ENCODE measurements around the gene GPR139. TPM values are rescaled to one million over a fixed set of nuclear protein-coding genes. Genes with fewer than 3 reads are reported as not detected.

The GPR139 gene
- total RNA-seq, 2 donors from 2014 or later, result not detected

DNA sequence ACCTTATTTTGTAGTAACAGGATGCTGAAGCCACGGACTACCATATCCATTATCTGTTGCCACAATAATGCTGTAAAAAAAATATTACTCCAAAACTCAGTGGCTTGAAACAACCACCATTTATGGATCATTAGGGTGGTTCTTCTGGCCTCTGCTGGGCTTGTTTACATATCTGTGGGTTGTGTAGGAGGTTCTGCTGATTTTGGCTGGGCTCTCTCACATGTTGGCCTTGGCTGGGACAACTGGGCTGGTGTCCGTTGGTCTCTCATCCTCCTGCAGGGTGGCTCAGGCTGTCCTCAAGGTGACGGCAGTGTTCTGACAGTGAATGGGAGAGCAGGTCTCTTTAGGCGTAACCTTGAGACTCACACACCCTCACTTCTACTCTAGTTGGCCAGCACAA, 76.0 kb downstream of the GPR139 start:
- ATAC-seq (no peak), DNase-seq (no peak)
- intact Hi-C loops (cut with DNase I, micrococcal nuclease), result no loop called here

DNA sequence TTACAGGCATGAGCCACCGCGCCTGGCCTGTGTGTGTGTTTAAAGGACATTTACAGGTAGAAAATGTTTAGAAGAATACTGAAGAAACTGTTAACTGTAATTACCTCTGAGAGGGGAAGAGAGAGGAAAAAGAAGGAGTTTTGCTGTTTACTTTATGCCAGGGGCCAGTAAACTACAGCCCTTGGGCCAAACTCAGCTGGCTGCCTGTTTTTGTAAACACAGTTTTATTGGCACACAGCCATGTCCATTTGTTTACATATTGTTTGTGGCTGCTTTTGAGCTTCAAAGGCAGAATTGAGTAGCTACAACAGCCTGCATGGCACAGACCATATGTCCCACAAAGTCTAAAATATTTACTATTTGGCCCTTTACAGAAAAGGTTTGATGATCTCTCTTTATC, 76.4 kb downstream of the GPR139 start:
- intact Hi-C loops (cut with DNase I, micrococcal nuclease), result no loop called here
- DNase-seq (no peak), ATAC-seq (no peak)

DNA sequence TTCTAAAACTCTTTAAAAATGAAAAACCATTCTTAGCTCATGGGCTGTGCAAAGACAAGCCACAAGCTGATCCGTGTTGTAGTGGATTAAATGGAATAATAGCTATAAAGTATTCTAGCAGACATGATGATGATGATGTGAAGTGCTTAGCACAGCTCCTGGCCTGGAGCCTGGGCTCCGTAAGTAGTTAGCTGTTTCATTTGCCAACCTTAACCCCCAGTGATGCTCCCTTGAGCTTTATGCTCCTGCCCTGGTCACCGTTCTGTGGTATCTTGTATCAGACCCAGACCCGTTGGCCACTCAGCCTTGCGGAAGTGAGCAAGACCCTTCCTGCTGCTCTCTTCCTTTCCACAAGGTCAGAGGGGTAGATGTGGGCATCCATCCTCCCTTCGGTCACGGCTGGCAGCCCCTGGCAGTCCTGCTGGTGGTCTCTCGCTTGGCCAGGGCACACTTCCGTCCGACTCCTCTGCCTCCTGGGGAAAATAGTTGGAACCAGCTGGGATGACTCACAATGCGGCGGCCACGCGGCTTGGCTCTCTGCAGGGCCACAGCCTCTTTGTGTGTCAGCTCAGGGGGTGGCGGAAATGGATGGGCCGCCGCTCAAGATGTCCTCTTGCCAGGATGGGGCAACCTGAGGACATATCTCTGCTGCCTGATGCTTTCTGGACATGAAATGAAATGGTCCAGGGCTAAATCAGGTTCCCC, 79.1 kb downstream of the GPR139 start:
- intact Hi-C loops (cut with DNase I, micrococcal nuclease), result no loop called here
- no peak for ATAC-seq
- no peak for DNase-seq

DNA sequence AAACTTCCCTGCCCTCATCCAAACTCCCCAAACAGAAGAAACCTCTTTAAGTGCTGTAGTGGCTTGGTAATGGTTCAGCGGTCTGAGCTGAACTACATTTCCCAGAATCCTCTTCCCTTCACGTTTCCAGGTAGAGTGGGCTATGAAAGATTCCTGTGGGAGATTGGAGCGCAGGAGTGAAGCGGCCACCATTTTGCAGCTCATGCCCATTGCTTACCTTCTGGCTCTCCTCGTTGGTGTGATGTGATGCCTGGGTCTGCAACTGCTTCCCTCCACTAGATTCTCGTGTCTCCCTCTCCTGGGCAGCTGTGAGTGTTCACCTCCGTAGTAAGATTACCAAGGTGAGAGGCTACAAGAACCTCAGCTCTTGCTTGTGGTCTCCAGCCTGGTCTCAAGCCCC, 82.1 kb downstream of the GPR139 start:
- intact Hi-C loops (cut with DNase I, micrococcal nuclease), result no loop called here
- DNase-seq (no peak), ATAC-seq (no peak)

DNA sequence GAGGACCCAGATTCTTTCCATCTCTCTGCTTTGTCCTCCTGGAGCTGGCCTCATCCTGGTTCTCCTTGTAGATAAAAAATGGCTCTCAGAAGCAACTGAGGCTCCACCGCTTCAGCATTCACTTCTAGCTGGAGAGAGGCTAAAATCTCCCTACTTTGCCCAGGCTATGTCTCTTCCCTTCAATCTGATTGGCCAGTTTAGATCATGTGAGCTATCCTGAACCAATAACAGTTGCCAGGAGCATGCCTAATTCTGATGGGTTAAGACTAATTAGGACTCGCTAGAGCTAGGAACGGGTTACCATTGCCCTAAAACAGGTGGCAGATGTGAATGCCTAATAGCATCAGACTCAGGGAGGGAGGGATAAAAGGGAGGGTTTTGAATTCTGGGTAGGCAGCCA, 89.6 kb downstream of the GPR139 start:
- DNase-seq (no peak), ATAC-seq (no peak)
- intact Hi-C loops (cut with DNase I, micrococcal nuclease), result loop anchor here in 1 of 2 donors (5.0 kb wide), 1 partner anchor 383 kb away; no protein-coding TSS in a partner anchor

Other genes with a start within 250 kb of the GPR139 start
- 1 to 10 TPM; 5.0 to 7.6 TPM for gene GPRC5B, start 189.0 kb downstream of the GPR139 start, total RNA-seq

Data from left colon (tissue), 2 donors.